Kidney epithelial cell (primary cell): ENCODE data around the gene TMEM245. TPM values are rescaled to one million over a fixed set of nuclear protein-coding genes. Genes with fewer than 3 reads are reported as not detected.

Experiments
- DNase-seq: peaks from one replicate; pipeline ENCODE4 v3.0.0-alpha.2; 2010; ENCODE audit warnings: low read depth
- H3K27me3 ChIP-seq: 2 replicates; pipeline ENCODE4 v1.6.0; 2011; ENCODE audit warnings: low read length; ENCODE audit not compliant: control insufficient read depth, insufficient read depth
- H3K36me3 ChIP-seq: 2 replicates; pipeline ENCODE4 v1.5.1; 2011; ENCODE audit warnings: low read length; ENCODE audit not compliant: control insufficient read depth, insufficient read depth
- H3K4me3 ChIP-seq: 2 replicates; pipeline ENCODE4 v1.5.1; 2011; ENCODE audit warnings: low read depth, mild to moderate bottlenecking, control low read depth, low read length
- CTCF ChIP-seq: IDR thresholded peaks from 2 replicates; pipeline ENCODE4 v1.5.1; 2011; ENCODE audit warnings: mild to moderate bottlenecking, moderate library complexity, low read length, control low read depth, inconsistent platforms; ENCODE audit not compliant: insufficient read depth, poor library complexity, severe bottlenecking
- total RNA-seq: library from RNA; depleted of rRNA; stranded (reverse); fragments of >200 nt; gene quantifications from 2 replicates; pipeline ENCODE4 v1.2.3, GENCODE V29; 2015

Gene TMEM245
- total RNA-seq, 1 donor from 2014 or later: 44.5 TPM

GRCh38 chr9:109095321-109095720 is 24.4 kb downstream of the TMEM245 start:
- H3K36me3 ChIP-seq: no peaks in the 10 kb centered on the region

GRCh38 chr9:109094268-109094667 is 25.5 kb downstream of the TMEM245 start:
- H3K27me3 ChIP-seq: no peaks in the 10 kb centered on the region
- DNase-seq: no peak
- no peak for TF ChIP-seq CTCF
- H3K4me3 ChIP-seq: no peak overlapping the region
- H3K36me3 ChIP-seq: no peaks in the 10 kb centered on the region

More at GRCh38 chr9:109095321-109095720, 24.4 kb downstream of the TMEM245 start:
- no peak for TF ChIP-seq CTCF
- no peaks in the 10 kb centered on the region for H3K27me3 ChIP-seq
- no peak overlapping the region for H3K4me3 ChIP-seq
- no peak for DNase-seq

- Histone ChIP-seq H3K36me3 (no peaks in the 10 kb centered on the region), H3K27me3 (no peaks in the 10 kb centered on the region), H3K4me3 (no peak overlapping the region)
- TF ChIP-seq CTCF: no peak
- no peak for DNase-seq
Measured at GRCh38 chr9:109092587-109092986, 27.2 kb downstream of the TMEM245 start.

- Histone ChIP-seq H3K27me3 (no peaks in the 10 kb centered on the region), H3K36me3 (no peaks in the 10 kb centered on the region), H3K4me3 (no peak overlapping the region)
- DNase-seq: no peak
- TF ChIP-seq CTCF: no peak
Measured at GRCh38 chr9:109092051-109092580, 27.6 kb downstream of the TMEM245 start.

GRCh38 chr9:109088221-109088620 is 31.5 kb downstream of the TMEM245 start:
- TF ChIP-seq CTCF: no peak
- Histone ChIP-seq H3K36me3 (no peaks in the 10 kb centered on the region), H3K27me3 (no peaks in the 10 kb centered on the region), H3K4me3 (no peak overlapping the region)
- DNase-seq: no peak

GRCh38 chr9:109087795-109088194 is 32.0 kb downstream of the TMEM245 start:
- DNase-seq: no peak
- TF ChIP-seq CTCF: no peak
- Histone ChIP-seq H3K4me3 (no peak overlapping the region), H3K27me3 (no peaks in the 10 kb centered on the region), H3K36me3 (no peaks in the 10 kb centered on the region)
